ENCODE measurements around the gene GABPB2. TPM values are rescaled to one million over a fixed set of nuclear protein-coding genes. Genes with fewer than 3 reads are reported as not detected.
A peak's percentile ranks its signal among the peaks of the same experiment; 100 is the strongest.

GABPB2 gene
- total and polyA plus RNA-seq, 2 of the 13 experiments (the other 11 are each of a cell fraction or from before 2014, with no cell fraction given) = 0.09 TPM; not detected in 1

DNA sequence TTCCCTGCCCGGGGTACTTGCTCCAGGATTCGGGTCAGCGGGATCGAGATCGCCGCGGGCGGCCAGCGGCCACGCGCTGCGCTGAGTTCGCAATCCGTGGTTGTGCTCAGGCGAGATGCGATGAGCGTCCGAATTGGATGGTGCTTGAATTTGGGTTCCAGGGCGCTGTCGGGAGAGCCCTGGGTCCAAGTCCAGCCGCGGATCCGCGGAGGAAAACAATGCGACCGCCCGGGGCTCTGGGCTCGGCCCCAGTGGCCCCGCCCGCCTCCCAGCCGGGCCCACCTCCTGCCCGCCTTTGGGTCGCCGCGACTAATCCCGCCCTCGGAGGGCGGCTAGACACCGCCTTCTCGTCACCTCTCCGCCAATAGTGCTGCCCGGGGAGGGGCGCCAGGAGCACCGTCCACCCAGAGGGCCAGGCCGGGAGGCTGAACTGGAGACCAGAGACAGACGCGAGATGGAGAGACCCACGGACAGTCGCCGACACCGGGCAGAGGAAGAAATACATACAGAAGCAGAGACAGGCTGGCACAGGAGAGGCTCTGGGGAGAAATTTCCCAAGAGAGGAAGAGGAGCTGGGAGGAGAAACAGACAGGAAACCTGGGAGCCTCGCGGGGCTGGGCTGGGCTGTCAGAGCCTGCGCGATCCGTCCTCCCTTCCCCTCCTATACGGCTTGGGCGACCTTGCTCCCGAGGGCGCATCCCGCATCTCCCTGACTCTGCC lies 76.0 kb downstream of the GABPB2 start, which contains the start of gene SEMA6C (continued):
- TF ChIP-seq, protein P1, sequence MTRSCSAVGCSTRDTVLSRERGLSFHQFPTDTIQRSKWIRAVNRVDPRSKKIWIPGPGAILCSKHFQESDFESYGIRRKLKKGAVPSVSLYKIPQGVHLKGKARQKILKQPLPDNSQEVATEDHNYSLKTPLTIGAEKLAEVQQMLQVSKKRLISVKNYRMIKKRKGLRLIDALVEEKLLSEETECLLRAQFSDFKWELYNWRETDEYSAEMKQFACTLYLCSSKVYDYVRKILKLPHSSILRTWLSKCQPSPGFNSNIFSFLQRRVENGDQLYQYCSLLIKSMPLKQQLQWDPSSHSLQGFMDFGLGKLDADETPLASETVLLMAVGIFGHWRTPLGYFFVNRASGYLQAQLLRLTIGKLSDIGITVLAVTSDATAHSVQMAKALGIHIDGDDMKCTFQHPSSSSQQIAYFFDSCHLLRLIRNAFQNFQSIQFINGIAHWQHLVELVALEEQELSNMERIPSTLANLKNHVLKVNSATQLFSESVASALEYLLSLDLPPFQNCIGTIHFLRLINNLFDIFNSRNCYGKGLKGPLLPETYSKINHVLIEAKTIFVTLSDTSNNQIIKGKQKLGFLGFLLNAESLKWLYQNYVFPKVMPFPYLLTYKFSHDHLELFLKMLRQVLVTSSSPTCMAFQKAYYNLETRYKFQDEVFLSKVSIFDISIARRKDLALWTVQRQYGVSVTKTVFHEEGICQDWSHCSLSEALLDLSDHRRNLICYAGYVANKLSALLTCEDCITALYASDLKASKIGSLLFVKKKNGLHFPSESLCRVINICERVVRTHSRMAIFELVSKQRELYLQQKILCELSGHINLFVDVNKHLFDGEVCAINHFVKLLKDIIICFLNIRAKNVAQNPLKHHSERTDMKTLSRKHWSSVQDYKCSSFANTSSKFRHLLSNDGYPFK (CRISPR knock-in tag; IDR thresholded peaks at IDR 0.05; ENCODE audit: borderline replicate concordance) = 0 out of 2 replicates have a peak, but pooled peaks have one; percentile 30
- TF ChIP-seq STAT5B (CRISPR knock-in tag; IDR thresholded peaks at IDR 0.05) (no peak), U2AF2 (IDR thresholded peaks at IDR 0.05; ENCODE audit: low read depth, low read length) (no peak), FIP1L1 (IDR thresholded peaks at IDR 0.05; ENCODE audit: borderline replicate concordance, insufficient read depth, low read depth, low read length) (no peak), IRX3 (CRISPR knock-in tag; IDR thresholded peaks at IDR 0.05; ENCODE audit: borderline replicate concordance, low read depth) (0 out of 2 replicates have a peak, but pooled peaks have one; percentile 16), POLR2G (IDR thresholded peaks at IDR 0.05; ENCODE audit: low read depth, low read length) (peak; percentile 70), ETV5 (CRISPR knock-in tag; IDR thresholded peaks at IDR 0.05; ENCODE audit: borderline replicate concordance) (no peak), HES4 (CRISPR knock-in tag; IDR thresholded peaks at IDR 0.05; ENCODE audit: borderline replicate concordance) (no peak), FOXJ3 (CRISPR knock-in tag; IDR thresholded peaks at IDR 0.05; ENCODE audit: borderline replicate concordance) (no peak), WIZ (CRISPR knock-in tag; IDR thresholded peaks at IDR 0.05) (no peak), MYNN (CRISPR knock-in tag; IDR thresholded peaks at IDR 0.05; ENCODE audit: low read depth) (no peak), ZNF543 (CRISPR knock-in tag; IDR thresholded peaks at IDR 0.05) (peak; percentile 40; the same call in 1 of the 2 replicates), AKAP8 (CRISPR knock-in tag; IDR thresholded peaks at IDR 0.05) (0 out of 2 replicates have a peak, but pooled peaks have one; percentile 23), SSRP1 (CRISPR knock-in tag; IDR thresholded peaks at IDR 0.05) (no peak)
- TF ChIP-seq, protein P2, sequence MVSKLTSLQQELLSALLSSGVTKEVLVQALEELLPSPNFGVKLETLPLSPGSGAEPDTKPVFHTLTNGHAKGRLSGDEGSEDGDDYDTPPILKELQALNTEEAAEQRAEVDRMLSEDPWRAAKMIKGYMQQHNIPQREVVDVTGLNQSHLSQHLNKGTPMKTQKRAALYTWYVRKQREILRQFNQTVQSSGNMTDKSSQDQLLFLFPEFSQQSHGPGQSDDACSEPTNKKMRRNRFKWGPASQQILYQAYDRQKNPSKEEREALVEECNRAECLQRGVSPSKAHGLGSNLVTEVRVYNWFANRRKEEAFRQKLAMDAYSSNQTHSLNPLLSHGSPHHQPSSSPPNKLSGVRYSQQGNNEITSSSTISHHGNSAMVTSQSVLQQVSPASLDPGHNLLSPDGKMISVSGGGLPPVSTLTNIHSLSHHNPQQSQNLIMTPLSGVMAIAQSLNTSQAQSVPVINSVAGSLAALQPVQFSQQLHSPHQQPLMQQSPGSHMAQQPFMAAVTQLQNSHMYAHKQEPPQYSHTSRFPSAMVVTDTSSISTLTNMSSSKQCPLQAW (CRISPR knock-in tag; IDR thresholded peaks at IDR 0.05) = no peak
- TF ChIP-seq, protein P3, sequence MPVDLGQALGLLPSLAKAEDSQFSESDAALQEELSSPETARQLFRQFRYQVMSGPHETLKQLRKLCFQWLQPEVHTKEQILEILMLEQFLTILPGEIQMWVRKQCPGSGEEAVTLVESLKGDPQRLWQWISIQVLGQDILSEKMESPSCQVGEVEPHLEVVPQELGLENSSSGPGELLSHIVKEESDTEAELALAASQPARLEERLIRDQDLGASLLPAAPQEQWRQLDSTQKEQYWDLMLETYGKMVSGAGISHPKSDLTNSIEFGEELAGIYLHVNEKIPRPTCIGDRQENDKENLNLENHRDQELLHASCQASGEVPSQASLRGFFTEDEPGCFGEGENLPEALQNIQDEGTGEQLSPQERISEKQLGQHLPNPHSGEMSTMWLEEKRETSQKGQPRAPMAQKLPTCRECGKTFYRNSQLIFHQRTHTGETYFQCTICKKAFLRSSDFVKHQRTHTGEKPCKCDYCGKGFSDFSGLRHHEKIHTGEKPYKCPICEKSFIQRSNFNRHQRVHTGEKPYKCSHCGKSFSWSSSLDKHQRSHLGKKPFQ (CRISPR knock-in tag; IDR thresholded peaks at IDR 0.05; ENCODE audit: insufficient replicate concordance) = peak; percentile 76
- TF ChIP-seq, protein P4, sequence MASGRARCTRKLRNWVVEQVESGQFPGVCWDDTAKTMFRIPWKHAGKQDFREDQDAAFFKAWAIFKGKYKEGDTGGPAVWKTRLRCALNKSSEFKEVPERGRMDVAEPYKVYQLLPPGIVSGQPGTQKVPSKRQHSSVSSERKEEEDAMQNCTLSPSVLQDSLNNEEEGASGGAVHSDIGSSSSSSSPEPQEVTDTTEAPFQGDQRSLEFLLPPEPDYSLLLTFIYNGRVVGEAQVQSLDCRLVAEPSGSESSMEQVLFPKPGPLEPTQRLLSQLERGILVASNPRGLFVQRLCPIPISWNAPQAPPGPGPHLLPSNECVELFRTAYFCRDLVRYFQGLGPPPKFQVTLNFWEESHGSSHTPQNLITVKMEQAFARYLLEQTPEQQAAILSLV (CRISPR knock-in tag; IDR thresholded peaks at IDR 0.05; ENCODE audit: borderline replicate concordance) = peak; percentile 45; the same call in 1 of the 2 replicates
